Upper lobe of right lung (tissue), 1 donor: ENCODE measurements around the gene HNF1B. TPM values are rescaled to one million over a fixed set of nuclear protein-coding genes. Genes with fewer than 3 reads are reported as not detected.

Experiments used
- ATAC-seq: fragments of 200-7000 bp; cut with Tn5 transposase; one replicate; pipeline ENCODE4 v1.9.1; 2020; ENCODE audit warnings: mild to moderate bottlenecking, moderate library complexity
- DNase-seq: peaks from one replicate; pipeline ENCODE4 v3.0.0-alpha.2; 2020
- H3K27ac ChIP-seq: fragments of 200-600 bp; one replicate; pipeline ENCODE4 v1.8.0; 2022
- H3K27me3 ChIP-seq: fragments of 200-600 bp; one replicate; pipeline ENCODE4 v1.8.0; 2022; ENCODE audit warnings: mild to moderate bottlenecking
- H3K36me3 ChIP-seq: fragments of 200-600 bp; one replicate; pipeline ENCODE4 v1.8.0; 2022
- H3K4me1 ChIP-seq: fragments of 200-600 bp; one replicate; pipeline ENCODE4 v1.8.0; 2022
- H3K4me3 ChIP-seq: fragments of 200-600 bp; one replicate; pipeline ENCODE4 v1.8.0; 2022; ENCODE audit warnings: mild to moderate bottlenecking
- H3K9me3 ChIP-seq: fragments of 200-600 bp; one replicate; pipeline ENCODE4 v1.8.0; 2022
- CTCF ChIP-seq: fragments of 200-600 bp; IDR thresholded peaks from one replicate; pipeline ENCODE4 v1.8.0; 2022; ENCODE audit warnings: antibody characterized with exemption
- intact Hi-C: fragments of 100-400 bp; cut with DNase I; formaldehyde crosslinking; loops from one replicate; pipeline ENCODE4 v1.11.0; 2022
- total RNA-seq: library from RNA; stranded (reverse); fragmentation: NEBNext Ultra II Directional; extraction: Animal tissue kit (Norgen Biotek cat#: 25700); gene quantifications from one replicate; pipeline ENCODE4 v1.2.1, GENCODE V29; 2021
- donor health status: DM: no; HTN: yes; CAD: no; lungs with severe emphysema.

HNF1B gene
- total RNA-seq, 1 donor from 2014 or later: 19.8 TPM

GRCh38 chr17:37642681-37643080 is 102.2 kb downstream of the HNF1B start:
- peak; percentile 43 for ATAC-seq
- Histone ChIP-seq H3K9me3 (no peaks in the 10 kb centered on the region), H3K4me1 (peaks cover 22% of the 10 kb centered on the region), H3K4me3 (peak overlapping the region; percentile 93), H3K27ac (peak overlapping the region; percentile 89), H3K36me3 (peaks cover 25% of the 10 kb centered on the region), H3K27me3 (no peaks in the 10 kb centered on the region)
- DNase-seq: no peak
- intact Hi-C loops: loop anchor here (5.0 kb wide), 1 partner anchor 105 kb away; the partner anchor contains the start of gene HNF1B
- no peak for TF ChIP-seq CTCF

- Histone ChIP-seq H3K27me3 (no peaks in the 10 kb centered on the region), H3K36me3 (peaks cover 44% of the 10 kb centered on the region), H3K4me3 (no peak overlapping the region), H3K4me1 (peaks cover 22% of the 10 kb centered on the region), H3K27ac (no peak overlapping the region), H3K9me3 (no peaks in the 10 kb centered on the region)
- intact Hi-C loops: loop anchor here (5.0 kb wide), 1 partner anchor 107 kb away; the partner anchor contains the start of gene HNF1B
- DNase-seq: no peak
- ATAC-seq: no peak
- TF ChIP-seq CTCF: no peak
These were observed 104.8 kb downstream of the HNF1B start for GRCh38 chr17:37640015-37640414.

GRCh38 chr17:37637956-37638355 is 106.9 kb downstream of the HNF1B start:
- H3K4me3 ChIP-seq: no peak overlapping the region
- no peak for ATAC-seq
- no peaks in the 10 kb centered on the region for H3K9me3 ChIP-seq
- DNase-seq: no peak
- intact Hi-C loops: no loop called here
- H3K36me3 ChIP-seq: peaks cover 53% of the 10 kb centered on the region
- no peak overlapping the region for H3K27ac ChIP-seq
- no peak for TF ChIP-seq CTCF
- no peaks in the 10 kb centered on the region for H3K27me3 ChIP-seq
- H3K4me1 ChIP-seq: peaks cover 16% of the 10 kb centered on the region

Other genes with a start within 250 kb of the HNF1B start
- gene SYNRG, start 135.6 kb downstream of the HNF1B start, total RNA-seq: 50.0 TPM
- gene DDX52, start 101.6 kb downstream of the HNF1B start, total RNA-seq: 20.9 TPM
- not detected for gene TBC1D3K, start 179.4 kb upstream of the HNF1B start, total RNA-seq
- gene TBC1D3L, start 244.0 kb upstream of the HNF1B start, total RNA-seq: 21.8 TPM